Endothelial cell of umbilical vein (primary cell): ENCODE measurements around the gene CRHR1. TPM values are rescaled to one million over a fixed set of nuclear protein-coding genes. Genes with fewer than 3 reads are reported as not detected.
"Not testable (repeated sequence)": the region's sequence is repeated elsewhere in the genome, so short reads cannot be mapped to it uniquely, and the experiment has no call there.

ENCODE experiments used
- BruUV-seq: library from RNA; stranded (reverse); fragments of 400-500 nt; replicated peaks from 2 replicates; lab custom pipeline; 2021; lab: Mats Ljungman, UMichigan
- CTCF ChIA-PET: fragments of 300-600, 350-600 bp; sonication (Branson Sonifier 250); formaldehyde crosslinking; loops from one replicate; lab custom pipeline; 2021; ENCODE audit warnings: antibody characterized with exemption, inconsistent platforms; lab: Charles Lee
- POLR2A ChIA-PET: fragments of 300-600, 350-600 bp; sonication (Branson Sonifier 250); formaldehyde crosslinking; loops from one replicate; lab custom pipeline; 2021; ENCODE audit warnings: antibody characterized with exemption, inconsistent platforms; lab: Charles Lee
- DNase-seq: peaks from one replicate; pipeline ENCODE4 v3.0.0-alpha.2; 2011; ENCODE audit warnings: low read depth, low spot score
- FAIRE-seq: peaks from 2 replicates; lab custom pipeline; 2011; peaks lifted over from hg19 to GRCh38; lab: Jason Lieb, UNC
- H2AFZ ChIP-seq: 2 replicates; pipeline ENCODE4 v1.6.0; 2012; ENCODE audit warnings: low read depth, low read length, control low read depth, inconsistent platforms
- H3K27ac ChIP-seq: 2 replicates; pipeline ENCODE4 v1.5.1; 2011; ENCODE audit warnings: low read depth, mild to moderate bottlenecking, control low read depth, low read length, moderate library complexity; ENCODE audit not compliant: insufficient read depth
- H3K27me3 ChIP-seq, 2 experiments: 2 replicates each; pipeline versions ENCODE4 v1.6.0 to v1.6.1; 2011; ENCODE audit warnings: low read length in 2 of 2, mixed read lengths in 1 of 2; ENCODE audit not compliant: control insufficient read depth in 2 of 2, insufficient read depth in 2 of 2
- H3K36me3 ChIP-seq, 2 experiments: 2 replicates in 1 of 2; 3 replicates in 1 of 2; pipeline ENCODE4 v1.5.1; 2011; ENCODE audit warnings: low read length in 2 of 2, mild to moderate bottlenecking in 1 of 2, moderate library complexity in 1 of 2; ENCODE audit not compliant: control insufficient read depth in 2 of 2, insufficient read depth in 2 of 2; ENCODE audit errors: extremely low read depth in 1 of 2
- H3K4me1 ChIP-seq: 3 replicates; pipeline ENCODE4 v1.5.1; 2011; ENCODE audit warnings: mild to moderate bottlenecking, low read length; ENCODE audit not compliant: control insufficient read depth, insufficient read depth; ENCODE audit errors: extremely low read depth
- H3K4me2 ChIP-seq: 2 replicates; pipeline ENCODE4 v1.6.1; 2011; ENCODE audit warnings: low read length, control low read depth, mixed read lengths; ENCODE audit not compliant: insufficient read depth
- H3K4me3 ChIP-seq, 3 experiments: fragments of 200-600 bp in 1 of 3; sonication (generic), shearing (Covaris generic) in 1 of 3; replicated peaks in 1 of 3; 2 replicates each; pipeline ENCODE4 v1.5.1; 2011 to 2016; ENCODE audit warnings: control low read depth in 3 of 3, low read length in 3 of 3, mild to moderate bottlenecking in 2 of 3, inconsistent platforms in 1 of 3, low read depth in 1 of 3, moderate library complexity in 1 of 3; ENCODE audit not compliant: insufficient read depth in 1 of 3
- H3K79me2 ChIP-seq: 2 replicates; pipeline ENCODE4 v1.6.0; 2012; ENCODE audit warnings: low read length, inconsistent platforms; ENCODE audit not compliant: control insufficient read depth, insufficient read depth
- H3K9ac ChIP-seq: replicated peaks from 2 replicates; pipeline ENCODE3; 2011; ENCODE audit warnings: low read length, control low read depth; ENCODE audit not compliant: insufficient read depth; ENCODE audit errors: extremely low read depth
- H3K9me1 ChIP-seq: replicated peaks from 3 replicates; pipeline ENCODE4 v1.6.0; 2011; ENCODE audit warnings: mild to moderate bottlenecking, low read length; ENCODE audit not compliant: control insufficient read depth, insufficient read depth; ENCODE audit errors: extremely low read depth
- H3K9me3 ChIP-seq: replicated peaks from 2 replicates; pipeline ENCODE4 v1.5.1; 2012; ENCODE audit warnings: low read length, inconsistent platforms; ENCODE audit not compliant: control insufficient read depth, insufficient read depth
- H4K20me1 ChIP-seq: replicated peaks from 2 replicates; pipeline ENCODE3; 2011; ENCODE audit warnings: mild to moderate bottlenecking, low read length; ENCODE audit not compliant: control insufficient read depth, insufficient read depth; ENCODE audit errors: extremely low read depth
- FOS ChIP-seq: IDR thresholded peaks from 2 replicates; pipeline ENCODE4 v1.6.1; 2011; ENCODE audit warnings: mild to moderate bottlenecking, low read length, moderate library complexity, borderline replicate concordance; ENCODE audit not compliant: insufficient read depth
- GATA2 ChIP-seq: IDR thresholded peaks from 2 replicates; pipeline ENCODE4 v1.7.0; 2011; ENCODE audit warnings: low read depth, mild to moderate bottlenecking, moderate library complexity, mixed read lengths, low read length; ENCODE audit not compliant: insufficient read length, insufficient read depth
- JUN ChIP-seq: IDR thresholded peaks from 2 replicates; pipeline ENCODE4 v1.6.1; 2011; ENCODE audit warnings: borderline replicate concordance, low read depth; ENCODE audit not compliant: insufficient read length, insufficient read depth
- POLR2A ChIP-seq: IDR thresholded peaks from 2 replicates; pipeline ENCODE4 v1.6.1; 2012; ENCODE audit warnings: low read depth, mild to moderate bottlenecking, control low read depth, low read length
- dilution Hi-C: fragments of 300-500 bp; cut with MboI; formaldehyde crosslinking; loops from one replicate; pipeline ENCODE4 v1.15.0; 2019; ENCODE audit warnings: low sequenced_read_pairs; ENCODE audit not compliant: extremely low pct_ligation_motif_present
- intact Hi-C: fragments of 100-400 bp; cut with micrococcal nuclease; formaldehyde crosslinking; loops from one replicate; pipeline ENCODE4 v1.10.0; 2022
- polyA plus RNA-seq, 4 experiments: library from polyadenylated mRNA; depleted of rRNA in 3 of 4; stranded (reverse) in 3 of 4; unstranded in 1 of 4; fragments of >200 nt; gene quantifications; 2 replicates each; pipeline versions ENCODE4 v1.2.1 to v1.2.3, GENCODE V29; 2011 to 2012; ENCODE audit warnings: missing spikeins in 1 of 4
- total RNA-seq: library from RNA; stranded (reverse); gene quantifications from 2 replicates; pipeline ENCODE4 v1.2.3, GENCODE V29; 2021

CRHR1 gene
- total and polyA plus RNA-seq, 2 donors (not counting 3 experiments of a cell fraction or from before 2014, with no cell fraction given), result not detected

DNA sequence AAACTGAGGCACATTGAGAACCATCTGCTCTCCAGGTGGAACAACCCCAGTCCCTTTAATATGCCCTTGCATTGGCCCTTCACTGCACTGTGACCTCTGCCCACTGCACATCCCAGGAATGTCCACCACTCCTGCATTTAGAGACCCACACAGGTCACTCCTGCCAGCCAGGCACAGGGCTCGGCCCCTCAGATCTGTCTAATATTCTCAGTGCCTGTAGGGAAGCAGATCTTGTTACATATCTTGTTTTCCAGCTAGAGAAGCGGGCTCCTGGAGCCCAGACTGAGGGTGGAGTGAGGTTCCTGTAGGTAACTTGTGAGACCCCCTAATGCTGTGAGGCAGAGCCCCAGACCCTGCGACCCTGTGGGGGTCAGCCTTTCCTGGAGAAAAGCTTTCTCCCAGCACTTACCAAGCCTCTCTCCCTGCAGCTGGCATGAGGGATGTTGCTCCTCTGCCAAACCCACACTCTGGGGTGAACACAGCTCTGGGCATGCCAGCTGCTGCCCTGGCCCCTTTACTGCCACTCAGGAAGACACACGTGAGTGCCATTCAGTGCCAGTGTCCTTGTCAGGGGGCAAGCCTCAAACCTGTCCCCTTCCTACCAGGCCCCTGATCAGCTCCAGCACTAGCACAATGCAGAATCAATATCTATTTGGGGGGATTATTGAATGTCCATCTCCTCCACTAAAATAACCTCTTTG is 40.3 kb upstream of the CRHR1 start:
- no peak overlapping the region for H3K27ac ChIP-seq
- no peaks in the 10 kb centered on the region for H3K9me3 ChIP-seq
- H2AFZ ChIP-seq, result no peak overlapping the region
- H3K79me2 ChIP-seq, result no peaks in the 10 kb centered on the region
- CTCF ChIA-PET, result no interaction called here
- POLR2A ChIA-PET, result no interaction called here
- no TSS peak for BruUV-seq
- DNase-seq (no peak), FAIRE-seq (no peak)
- H3K9ac ChIP-seq, result no peak overlapping the region
- dilution Hi-C loops (no loop called here), intact Hi-C loops (no loop called here)
- H3K4me3 ChIP-seq, result no peak overlapping the region
- no peaks in the 10 kb centered on the region for H3K27me3 ChIP-seq
- no peaks in the 10 kb centered on the region for H4K20me1 ChIP-seq
- no peaks in the 10 kb centered on the region for H3K36me3 ChIP-seq
- no peak overlapping the region for H3K4me2 ChIP-seq
- no peaks in the 10 kb centered on the region for H3K4me1 ChIP-seq
- TF ChIP-seq JUN, result no peak
- TF ChIP-seq FOS, result no peak
- no peak for TF ChIP-seq POLR2A
- no peak for TF ChIP-seq GATA2
- H3K9me1 ChIP-seq, result no peaks in the 10 kb centered on the region

DNA sequence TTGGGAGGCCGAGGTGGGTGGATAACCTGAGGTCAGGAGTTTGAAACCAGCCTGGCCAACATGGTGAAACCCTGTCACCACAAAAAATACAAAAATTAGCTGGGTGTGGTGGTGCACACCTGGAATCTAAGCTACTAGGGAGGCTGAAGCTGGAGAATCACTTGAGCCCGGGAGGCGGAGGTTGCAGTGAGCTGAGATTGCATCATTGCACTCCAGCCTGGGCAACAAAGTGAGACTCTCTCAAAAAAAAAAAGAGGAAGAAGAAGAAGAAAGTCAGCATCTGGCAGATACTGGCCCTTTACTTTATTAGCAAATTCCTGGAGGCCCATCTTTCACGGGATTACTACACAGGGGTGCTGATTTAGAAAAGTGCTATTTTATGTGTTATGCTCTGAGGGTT is 39.3 kb upstream of the CRHR1 start:
- intact Hi-C loops, H3K4me2 ChIP-seq, POLR2A ChIA-PET, dilution Hi-C loops, H3K4me1 ChIP-seq, FAIRE-seq, H3K9me1 ChIP-seq, H3K36me3 ChIP-seq, DNase-seq, H3K27ac ChIP-seq, H3K79me2 ChIP-seq, H3K9me3 ChIP-seq, H3K27me3 ChIP-seq, BruUV-seq, H2AFZ ChIP-seq, H3K4me3 ChIP-seq, H3K9ac ChIP-seq, H4K20me1 ChIP-seq: not testable (repeated sequence)
- CTCF ChIA-PET, result interaction anchor here (1.0 to 1.4 kb wide), 3 partner anchors 27 to 105 kb away, joined by 3 read pairs; no protein-coding TSS in a partner anchor
